GM18502 (cell line): Measurements from ENCODE around the gene CDC42.
A peak's percentile ranks its signal among the peaks of the same experiment; 100 is the strongest.
"Not testable (repeated sequence)": the region's sequence is repeated elsewhere in the genome, so short reads cannot be mapped to it uniquely, and the experiment has no call there.

Experiments used
- ATAC-seq: cut with Tn5 transposase; IDR thresholded peaks from one replicate; pipeline ENCODE4 v1.9.1; 2021; ENCODE audit warnings: mild to moderate bottlenecking; ENCODE audit not compliant: unreplicated experiment, poor library complexity

CDC42 gene

DNA sequence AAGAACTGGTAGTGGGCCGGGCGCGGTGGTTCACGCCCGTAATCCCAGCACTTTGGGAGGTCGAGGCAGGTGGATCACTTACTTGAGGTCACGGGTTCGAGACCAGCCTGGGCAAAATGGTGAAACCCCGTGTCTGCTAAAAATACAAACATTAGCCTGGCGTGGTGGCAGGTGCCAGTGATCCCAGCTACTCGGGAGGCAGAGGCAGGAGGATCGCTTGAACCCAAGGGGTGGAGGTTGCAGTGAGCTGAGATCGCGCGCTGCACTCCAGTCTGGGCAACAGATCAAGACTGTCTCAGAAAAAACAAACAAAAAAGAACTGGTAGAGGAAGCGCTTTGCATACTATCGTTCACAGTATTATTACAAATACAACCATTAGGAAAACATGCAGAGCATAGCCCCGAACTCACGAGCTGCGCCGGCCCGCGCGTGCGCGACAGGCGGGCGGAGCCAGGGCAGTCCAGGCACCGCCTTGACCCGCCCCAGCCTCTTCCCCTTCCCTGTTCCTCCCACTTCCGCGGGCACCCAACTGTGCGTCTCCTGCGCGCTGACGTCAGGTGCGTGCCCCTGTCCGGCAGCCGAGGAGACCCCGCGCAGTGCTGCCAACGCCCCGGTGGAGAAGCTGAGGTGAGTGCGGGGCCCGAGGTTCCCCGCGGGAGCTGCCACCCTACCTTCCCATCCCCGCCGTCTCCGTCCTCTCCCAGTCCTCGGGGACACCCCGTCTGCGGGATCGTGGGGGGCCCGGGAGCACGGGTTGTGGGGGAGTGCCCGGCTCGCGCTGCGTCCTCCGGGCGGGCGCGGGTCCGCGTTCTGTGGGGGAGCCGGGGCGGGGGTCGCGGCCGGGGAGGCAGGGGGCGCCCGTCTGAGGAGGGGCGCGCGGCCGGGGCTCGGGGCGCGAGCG is at the start of gene CDC42:
TSS of gene CDC42 (plus strand) at position 595 of the 902 bp plus-strand sequence. CDS start 25,770 bp downstream, outside the sequence.
- ATAC-seq = peak; percentile 91

DNA sequence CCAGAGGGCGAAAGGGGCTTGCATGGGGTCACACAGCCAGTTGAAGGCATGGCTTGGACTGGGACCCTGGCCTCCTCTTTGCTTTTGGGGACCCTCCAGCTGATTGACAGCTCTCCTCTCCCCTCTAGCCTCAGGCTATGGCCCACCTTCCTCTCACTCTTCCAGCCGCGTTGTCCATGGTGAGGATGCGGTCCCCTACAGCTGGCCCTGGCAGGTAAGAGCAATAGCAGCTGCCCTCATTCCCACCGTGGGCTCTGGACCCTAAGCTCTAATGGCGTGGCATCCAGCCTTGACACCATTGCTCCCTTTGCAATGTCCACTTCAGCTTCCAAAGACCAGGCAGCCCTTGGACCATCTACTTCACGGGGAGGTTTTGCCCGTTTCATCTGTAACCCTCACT is 49.6 kb upstream of the CDC42 start:
- not testable (repeated sequence) for ATAC-seq

DNA sequence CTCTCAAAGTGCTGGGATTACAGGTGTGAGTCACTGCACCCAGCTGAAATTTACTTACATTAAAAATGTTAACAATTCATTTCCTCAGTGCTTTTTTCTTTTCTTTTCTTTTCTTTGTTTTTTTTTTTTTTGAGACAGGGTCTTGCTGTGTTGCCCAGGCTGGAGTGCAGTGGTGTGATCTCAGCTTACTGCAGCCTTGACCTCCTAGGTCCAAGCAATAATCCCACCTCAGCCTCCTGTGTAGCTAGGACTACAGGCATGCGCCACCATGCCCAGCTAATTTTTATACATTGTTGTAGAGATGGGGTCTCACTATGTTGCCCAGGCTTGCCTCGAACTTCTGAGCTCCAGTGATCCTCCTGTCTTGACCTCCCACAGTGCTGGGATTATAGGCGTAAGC is 48.5 kb upstream of the CDC42 start:
- not testable (repeated sequence) for ATAC-seq

DNA sequence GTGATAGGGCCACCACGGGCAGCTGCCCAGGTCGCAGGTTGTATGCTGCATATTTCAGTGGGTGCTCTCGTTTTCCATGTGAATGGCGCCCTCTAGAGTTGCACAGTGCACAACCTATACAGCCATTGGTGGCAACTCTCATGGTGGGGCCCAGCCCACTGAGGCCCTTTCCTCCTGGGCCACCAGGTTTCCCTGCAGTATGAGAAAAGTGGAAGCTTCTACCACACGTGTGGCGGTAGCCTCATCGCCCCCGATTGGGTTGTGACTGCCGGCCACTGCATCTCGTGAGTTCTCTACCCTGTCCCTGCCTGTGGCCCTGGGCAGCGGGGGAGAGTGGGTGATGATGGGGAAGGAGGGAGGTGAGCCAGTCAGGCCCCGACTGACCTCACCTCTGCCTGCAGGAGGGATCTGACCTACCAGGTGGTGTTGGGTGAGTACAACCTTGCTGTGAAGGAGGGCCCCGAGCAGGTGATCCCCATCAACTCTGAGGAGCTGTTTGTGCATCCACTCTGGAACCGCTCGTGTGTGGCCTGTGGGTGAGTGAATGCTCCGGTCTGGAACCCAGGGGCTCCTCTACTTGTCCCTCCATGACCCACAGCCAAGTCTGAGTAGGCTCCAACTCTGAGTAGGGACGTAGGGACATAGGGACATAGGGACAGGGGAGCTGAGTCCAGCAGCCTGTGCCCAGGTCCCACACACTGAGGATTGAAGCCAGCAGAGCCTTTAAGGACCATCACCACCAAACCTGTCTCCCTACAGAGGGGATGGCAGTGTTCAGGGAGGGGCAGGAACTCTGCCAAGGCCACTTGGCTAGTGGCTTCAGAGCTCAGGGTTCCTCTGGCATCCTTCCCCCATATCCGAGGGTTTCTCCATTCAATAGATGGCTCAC is 47.0 kb upstream of the CDC42 start:
- ATAC-seq = not testable (repeated sequence)

DNA sequence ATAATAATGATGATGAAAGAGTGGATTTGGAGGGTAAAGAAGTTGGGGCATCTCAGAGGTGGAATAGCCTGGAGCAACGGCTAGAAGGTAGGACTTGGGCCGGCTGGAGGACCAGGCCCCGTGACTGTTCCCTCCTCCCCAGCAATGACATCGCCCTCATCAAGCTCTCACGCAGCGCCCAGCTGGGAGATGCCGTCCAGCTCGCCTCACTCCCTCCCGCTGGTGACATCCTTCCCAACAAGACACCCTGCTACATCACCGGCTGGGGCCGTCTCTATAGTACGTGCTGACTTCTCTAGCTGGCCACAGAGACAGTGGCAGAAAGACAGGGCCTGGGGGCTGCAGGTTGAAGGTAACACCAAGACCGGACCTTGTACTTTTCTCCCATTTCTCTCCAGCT is 45.8 kb upstream of the CDC42 start:
- not testable (repeated sequence) for ATAC-seq

DNA sequence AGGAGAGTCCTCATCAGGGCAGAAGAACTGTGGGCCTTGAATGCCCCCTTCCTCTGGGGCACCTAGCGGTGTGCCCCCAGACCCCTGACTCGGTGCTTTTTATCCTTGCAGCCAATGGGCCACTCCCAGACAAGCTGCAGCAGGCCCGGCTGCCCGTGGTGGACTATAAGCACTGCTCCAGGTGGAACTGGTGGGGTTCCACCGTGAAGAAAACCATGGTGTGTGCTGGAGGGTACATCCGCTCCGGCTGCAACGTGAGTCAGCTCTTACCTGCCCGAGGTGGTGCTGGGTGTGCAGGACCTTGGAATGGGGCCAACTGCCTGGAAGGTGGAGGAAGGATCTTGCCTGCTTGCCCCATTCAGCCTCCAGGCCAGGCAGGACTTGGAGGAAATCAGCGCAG is 45.2 kb upstream of the CDC42 start:
- ATAC-seq = not testable (repeated sequence)

DNA sequence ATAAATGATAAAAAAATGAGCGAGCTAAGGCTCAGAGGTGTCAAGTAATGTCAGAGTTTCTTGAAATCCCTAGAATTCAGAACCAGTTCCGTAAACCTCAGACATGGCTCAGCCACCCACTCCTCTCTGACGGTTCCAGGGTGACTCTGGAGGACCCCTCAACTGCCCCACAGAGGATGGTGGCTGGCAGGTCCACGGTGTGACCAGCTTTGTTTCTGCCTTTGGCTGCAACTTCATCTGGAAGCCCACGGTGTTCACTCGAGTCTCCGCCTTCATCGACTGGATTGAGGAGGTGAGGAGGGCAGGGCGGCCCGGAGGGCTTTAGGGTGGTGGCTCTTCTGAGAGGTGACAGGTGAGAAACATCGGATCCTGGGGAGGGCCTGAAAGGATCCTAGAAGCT is 42.9 kb upstream of the CDC42 start:
- ATAC-seq = not testable (repeated sequence)

DNA sequence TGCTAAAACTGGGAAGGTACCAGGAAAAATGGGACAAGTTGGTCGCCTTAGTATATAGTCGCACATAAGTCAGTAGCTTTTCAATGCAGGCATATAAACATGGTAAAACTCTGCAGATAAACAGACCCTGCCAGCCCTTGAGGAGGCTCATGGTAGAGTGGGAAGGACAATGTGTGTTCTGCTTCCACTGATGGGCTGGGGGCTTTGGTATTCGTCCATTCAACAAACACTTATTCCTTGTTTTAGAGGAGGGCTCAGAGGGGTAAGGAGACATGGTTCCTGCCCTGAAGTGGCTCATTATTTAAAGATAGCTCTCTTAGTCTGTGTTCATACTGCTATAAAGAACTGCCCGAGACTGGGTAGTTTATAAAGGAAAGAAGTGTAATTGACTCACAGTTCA is 39.8 kb upstream of the CDC42 start:
- not testable (repeated sequence) for ATAC-seq

DNA sequence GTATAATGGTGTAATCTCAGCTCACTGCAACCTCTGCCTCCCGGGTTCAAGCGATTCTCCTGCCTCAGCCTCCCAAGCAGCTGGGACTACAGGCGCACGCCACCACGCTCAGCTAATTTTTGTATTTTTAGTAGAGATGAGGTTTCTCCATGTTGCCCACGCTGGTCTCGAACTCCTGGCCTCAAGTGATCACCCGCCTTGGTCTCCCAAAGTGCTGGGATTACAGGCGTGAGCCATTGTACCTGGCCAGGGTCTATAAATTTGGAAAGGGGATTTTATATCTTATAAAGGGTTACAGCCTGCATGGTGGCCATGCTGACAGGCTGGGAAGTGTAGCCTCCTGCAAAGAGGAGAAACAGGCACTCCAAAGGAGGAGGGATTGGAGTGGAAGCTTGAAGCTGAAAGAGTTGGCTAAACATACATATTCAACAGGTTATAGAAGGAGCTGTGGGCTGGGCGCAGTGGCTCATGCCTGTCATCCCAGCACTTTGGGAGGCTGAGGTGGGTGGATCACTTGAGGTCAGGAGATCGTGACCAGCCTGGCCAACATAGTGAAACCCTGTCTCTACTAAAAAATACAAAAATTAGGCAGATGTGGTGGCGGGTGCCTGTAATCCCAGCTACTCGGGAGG is 37.8 kb upstream of the CDC42 start:
- ATAC-seq = not testable (repeated sequence)

DNA sequence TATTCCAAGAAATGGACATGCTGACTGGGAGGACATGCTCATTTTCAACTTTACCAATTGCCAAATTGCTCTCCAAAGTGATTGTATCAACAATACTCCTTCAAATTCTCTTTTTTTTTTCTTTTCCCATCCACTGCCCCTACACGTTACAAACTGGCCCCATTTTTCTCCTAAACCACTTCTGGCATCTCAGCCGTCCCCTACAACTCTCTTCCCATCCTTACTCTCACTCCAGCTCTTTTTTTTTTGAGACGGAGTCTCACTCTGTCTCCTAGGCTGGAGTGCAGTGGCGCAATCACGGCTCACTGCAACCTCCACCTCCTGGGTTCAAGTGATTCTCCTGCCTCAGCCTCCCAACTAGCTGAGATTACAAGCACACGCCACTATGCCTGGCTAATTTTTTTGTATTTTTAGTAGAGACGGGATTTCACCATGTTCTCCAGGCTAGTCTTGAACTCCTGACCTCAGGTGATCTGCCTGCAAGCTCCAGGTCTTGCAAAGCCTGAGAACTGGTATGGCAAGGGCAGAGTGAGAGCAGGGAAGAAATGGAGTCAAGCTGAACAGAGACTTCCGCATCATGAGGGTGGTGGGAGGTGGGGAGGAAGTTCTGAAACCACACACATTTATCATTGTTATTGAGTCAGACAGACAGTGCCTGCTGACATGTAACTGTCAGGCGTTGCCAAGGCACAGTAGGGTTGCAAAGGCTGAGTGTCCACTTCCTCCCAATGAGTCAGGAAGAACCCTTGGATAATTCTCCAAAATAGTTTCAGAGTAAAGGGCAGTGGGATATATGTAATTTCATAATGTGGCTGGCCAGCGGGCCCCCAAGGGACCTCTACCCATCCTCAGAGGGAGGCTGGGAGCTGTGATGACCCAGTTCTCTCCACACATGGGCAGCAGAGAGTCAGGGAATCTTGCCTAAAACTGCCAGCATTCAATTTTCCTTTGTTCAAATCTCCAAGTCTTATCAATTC is 33.6 kb upstream of the CDC42 start:
- peak; percentile 73 for ATAC-seq

DNA sequence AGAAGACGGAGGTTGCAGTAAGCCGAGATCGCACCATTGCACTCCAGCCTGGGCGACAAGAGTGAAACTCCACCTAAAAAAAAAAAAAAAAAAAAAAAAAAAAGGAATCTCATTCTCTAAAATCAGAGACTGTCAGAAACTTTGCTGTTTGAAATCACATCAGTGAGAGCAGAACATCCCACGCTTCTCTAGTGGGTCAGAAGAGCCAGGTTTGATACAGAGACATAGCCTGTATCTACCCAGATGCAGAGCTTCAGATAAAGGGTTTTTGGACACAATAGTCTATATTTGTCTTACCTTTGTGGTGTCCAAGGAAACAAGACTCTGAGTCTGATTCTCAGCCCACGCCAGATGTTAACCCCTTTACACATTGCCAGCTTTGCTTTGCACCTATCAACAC is 31.4 kb upstream of the CDC42 start:
- ATAC-seq = no peak

DNA sequence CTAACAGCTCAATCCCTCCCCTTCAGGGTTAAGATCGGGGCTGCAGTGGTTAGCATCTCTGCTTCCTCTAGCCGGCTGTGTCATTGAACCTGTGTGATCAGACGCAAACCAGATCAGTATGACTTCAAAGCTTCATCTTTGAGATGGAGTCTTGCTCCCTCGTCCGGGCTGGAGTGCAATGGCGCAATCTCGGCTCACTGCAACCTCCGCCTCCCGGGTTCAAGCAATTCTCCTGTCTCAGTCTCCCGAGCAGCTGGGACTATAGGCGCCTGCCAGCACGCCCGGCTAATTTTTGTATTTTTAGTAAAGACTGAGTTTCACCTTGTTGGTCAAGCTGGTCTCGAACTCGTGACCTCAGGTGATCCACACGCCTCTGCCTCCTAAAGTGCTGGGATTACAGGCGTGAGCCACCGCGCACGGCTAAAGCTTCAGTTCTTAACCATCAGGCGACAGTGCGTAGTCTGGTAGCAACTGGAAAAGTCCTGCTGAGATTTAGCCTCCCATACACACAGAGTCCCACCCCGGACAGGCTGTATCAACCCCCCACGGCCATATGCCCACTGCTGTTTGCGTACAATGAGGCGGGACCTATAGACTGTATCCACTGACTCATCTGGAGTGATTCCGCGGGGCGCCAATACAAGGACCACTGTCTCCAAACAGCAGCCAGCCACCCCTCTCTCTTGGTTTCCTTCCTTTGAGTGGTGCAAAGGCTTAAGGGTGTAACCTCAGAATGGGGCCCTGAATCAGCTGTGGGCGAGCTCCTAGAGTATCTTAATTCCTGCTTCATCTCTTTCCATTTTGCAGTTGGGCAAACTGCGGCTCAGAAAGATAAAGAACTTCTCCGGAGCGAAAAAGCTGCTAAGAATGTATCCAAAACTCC is 27.8 kb upstream of the CDC42 start:
- ATAC-seq = peak; percentile 47

DNA sequence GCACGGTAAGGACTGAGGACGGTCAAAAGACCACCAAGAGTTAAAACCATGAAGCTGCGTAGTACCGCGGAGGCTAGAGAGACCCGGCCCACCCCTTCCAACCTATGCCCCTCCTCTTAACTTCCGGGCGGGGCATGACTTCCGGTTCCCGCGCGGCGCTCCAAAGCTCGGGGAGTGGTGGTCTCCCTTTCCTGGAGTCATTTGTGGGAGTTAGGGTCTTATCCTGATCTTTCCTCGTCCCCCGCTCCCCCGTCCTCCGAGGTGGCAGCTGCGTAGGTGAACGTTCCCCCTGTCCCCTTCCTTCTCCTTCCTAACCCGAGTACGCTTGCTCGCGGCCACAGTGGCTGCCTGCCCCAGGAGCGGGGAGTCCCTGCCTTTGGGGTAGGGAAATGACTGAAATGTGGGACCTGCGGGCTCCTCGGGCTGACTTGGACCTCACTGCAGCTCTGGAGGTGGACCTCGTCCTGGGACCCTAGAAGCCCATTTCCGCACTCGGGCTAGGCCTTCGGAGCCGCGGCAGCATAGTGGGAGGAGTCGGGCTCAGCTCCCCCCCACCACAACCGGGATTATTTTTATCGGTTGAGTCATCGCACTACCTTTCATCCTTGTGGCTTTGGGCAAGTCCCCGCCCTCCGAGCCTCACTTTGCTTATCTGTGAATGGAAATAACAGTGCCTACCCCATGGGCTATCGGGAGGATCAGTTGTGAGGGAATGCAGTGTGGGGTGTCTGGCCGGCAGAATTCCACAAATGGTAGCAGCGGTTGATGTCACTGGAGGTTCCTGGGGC is 26.9 kb upstream of the CDC42 start:
- peak; percentile 61 for ATAC-seq

DNA sequence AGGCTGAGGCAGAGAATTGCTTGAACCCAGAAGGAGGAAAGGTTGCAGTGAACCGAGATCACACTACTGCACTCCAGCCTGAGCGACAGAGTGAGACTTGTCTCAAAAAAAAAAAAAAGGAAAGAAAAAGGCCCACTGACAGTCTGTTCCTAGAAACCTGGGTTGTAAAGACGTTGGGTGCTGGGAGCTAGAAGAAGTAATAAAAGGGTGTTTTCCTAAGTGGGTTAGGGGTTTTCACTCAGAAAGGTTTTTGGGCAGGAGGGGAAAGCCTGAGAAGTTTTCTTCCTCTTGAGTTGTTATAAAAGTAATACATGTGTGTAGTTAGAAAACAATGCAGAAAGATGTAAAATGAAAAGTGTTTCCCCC is 25.6 kb upstream of the CDC42 start:
- ATAC-seq = no peak

DNA sequence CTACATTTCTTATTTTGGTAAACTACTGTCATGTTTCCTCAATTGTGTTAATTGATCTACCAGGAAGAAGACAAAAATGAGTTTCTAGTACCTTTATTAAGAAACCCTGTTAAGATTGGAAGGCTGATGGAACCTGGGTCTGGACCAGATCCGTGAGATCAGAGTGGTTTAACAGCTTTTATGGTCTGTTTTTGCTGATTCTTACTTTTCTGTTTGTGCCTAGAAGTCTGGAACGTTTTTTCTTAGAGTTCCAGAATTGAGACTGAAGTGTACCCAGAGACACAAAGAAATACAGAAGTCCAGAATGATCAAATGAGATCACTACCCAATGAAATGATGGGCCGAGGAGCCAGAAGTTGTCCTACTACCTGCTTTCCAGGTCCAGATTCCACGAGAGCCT is 22.5 kb upstream of the CDC42 start:
- no peak for ATAC-seq

DNA sequence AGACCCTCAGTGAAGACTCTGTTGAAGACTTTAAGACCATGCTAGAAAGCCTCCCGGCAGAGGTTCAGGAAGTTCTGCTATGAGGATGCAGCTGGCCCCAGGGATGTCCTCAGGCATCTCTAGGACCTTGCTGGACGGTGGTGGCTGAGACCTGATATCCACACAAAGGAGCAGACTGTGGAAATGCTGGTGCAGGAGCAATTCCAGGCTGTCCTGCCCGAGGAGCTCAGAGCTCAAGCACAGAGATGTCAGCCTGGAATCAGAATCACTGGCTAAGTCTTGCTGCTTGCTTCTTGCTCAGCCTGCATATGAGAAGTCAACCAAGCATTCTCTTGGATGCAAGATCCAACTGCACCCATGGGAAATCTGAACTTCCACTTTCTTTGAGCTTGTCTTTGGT is 22.0 kb upstream of the CDC42 start:
- ATAC-seq = no peak

DNA sequence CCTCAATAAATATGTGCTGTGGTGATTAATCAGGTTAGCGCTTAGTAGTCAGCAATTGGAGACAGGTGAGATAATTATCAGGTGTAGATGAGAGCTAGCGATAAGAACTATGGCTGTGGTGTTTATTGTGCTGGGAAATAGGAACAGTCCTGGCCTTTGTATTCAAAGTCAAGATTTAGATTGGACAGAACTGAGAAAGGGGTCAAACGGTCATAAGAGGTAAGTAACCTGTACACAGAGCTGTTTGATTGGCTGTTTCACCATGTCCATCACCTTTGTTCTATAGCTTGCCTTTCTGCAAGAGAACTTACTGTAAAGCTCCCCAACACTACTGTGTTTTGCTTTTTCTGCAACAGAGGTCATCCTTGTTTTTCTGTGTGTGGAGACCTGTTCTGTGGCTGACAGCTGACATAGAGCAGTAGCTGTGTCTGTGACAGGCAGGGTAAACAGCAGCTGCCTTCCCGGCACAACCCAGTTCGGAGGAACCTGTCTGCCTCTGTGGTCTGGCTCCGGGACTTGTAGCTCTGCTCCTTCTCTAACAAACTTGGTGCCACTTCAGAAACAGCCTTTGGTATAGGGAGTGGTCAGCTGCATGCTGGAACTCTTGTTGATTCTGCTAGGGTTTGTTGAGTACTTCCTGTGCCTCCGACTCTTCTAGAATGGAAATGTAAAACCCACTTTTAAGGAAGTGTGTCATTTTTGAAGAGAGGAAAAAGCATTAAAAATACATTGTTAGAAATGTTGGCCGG is 21.1 kb upstream of the CDC42 start:
- ATAC-seq = no peak
